NCI-H2196 (cell line): Measurements from ENCODE around the gene SLC25A52.
"Not testable (repeated sequence)": the region's sequence is repeated elsewhere in the genome, so short reads cannot be mapped to it uniquely, and the experiment has no call there.

Experiments used
- DNase-seq: peaks from one replicate; lab custom pipeline; 2025; ENCODE audit not compliant: unreplicated experiment; lab: John Stamatoyannopoulos, UW

The SLC25A52 gene, protein sequence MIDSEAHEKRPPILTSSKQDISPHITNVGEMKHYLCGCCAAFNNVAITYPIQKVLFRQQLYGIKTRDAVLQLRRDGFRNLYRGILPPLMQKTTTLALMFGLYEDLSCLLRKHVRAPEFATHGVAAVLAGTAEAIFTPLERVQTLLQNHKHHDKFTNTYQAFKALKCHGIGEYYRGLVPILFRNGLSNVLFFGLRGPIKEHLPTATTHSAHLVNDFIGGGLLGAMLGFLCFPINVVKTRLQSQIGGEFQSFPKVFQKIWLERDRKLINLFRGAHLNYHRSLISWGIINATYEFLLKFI

DNA sequence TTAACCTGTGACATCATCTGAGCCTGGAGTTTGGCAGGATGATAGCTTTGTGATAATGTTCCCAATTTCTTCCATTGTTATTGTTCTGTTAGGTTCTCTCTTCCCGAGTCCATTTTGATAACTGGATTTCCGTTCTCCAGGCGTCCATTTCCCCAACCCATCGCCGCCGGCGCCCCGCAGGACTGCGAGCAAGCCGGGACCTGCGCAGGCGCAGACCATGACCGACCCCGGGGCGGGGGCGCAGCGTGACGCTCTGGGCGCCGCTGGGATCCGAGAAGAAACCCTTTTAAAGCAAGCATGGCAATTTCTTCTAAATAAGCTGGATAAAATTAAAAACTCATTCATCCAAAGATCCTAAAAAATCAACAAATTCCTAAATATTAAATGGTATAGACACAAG, at the start of gene SLC25A52:
TSS of gene SLC25A52 (minus strand) at position 186 of the 400 bp plus-strand sequence. CDS start 219 bp downstream, outside the sequence.
- no peak for DNase-seq

DNA sequence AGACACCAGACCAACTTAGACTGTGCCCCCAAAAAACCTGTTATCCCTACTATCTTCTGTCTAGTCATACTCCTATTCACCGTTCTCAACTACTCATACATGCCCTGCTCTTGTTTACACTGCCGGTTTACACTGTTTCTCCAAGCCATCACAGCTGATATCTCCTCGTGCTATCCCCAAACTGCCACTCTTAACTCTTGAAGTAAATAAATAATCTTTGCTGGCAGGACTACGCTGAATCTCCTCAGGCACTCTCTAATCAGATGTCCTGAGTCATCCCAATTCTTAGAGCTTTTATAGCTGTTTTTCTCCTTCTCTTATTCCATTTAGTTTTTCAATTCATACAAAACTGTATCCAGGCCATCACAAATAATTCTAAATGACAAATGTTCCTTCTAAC, 48.4 kb upstream of the SLC25A52 start:
- DNase-seq, result not testable (repeated sequence)

DNA sequence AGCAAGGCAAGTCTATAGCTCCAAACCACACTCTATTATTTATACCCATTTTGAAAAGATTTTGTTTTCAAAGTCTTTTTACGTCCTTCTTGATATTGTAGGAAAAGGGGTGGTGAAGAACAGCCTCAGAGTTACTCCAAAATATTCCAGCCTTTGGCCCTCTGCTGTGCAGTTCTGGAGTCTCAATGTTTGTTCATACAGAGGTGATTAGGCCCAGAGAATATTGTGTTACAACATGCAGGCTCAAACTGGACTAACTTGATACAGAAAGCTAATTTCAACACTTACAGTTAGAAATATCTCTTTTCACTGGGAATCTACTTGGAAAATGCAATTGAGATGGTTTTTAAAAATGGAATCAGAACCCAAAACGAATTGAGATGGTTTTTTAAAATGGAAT, 40.4 kb upstream of the SLC25A52 start:
- no peak for DNase-seq

DNA sequence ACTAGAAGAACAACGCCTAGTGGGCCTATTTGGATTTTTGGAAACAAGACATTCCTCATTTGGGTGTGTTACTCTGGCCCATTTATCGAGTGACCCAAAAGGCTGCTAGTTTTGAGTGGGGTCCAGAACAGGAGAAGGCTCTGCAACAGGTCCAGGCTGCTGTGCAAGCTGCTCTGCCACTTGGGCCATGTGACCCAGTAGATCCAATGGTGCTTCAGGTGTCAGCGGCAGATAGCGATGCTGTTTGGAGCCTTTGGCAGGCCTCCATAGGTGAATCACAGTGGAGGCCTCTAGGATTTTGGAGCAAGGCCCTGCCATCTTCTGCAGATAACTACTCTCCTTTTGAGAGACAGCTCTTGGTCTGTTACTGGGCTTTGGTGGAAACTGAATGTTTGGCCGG, 38.6 kb upstream of the SLC25A52 start:
- DNase-seq, result not testable (repeated sequence)

DNA sequence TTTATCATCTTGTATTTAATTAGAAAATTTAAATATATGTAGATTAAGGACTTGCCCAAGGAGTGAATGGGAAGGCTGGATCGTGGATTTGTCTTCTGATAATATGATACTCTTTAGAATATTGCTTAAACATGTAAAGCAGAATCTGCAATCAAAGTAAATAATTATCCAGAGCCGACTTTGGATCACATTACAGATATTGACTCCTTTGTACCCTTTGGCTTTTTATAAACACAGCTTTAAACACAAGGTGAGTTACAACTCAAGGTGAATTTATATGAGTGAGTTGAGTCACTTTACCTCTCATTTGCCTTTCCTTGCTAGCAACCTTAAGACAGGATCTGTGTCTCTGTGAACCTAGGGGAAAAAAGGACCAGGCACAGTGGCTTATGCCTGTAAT, 37.7 kb upstream of the SLC25A52 start:
- no peak for DNase-seq

DNA sequence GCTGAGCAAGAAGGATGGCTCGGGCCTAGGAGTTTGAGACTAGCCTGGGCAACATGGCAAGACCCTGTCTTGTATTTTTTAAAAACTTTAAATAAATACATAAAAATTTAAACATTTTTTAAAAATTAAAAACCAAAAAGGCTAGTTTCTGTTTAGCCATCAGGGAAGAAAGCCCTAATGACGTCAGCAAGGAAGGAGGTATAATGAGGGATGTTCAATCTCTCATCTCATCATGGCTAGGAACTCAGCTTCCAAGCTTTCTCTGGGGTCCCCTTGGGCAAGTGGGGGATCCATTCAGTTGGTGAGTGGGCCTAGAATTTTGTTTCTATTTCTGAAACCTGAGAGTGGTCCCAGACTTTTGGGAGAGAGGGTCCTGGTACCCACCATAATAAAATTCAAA, 35.1 kb upstream of the SLC25A52 start:
- DNase-seq, result no peak

DNA sequence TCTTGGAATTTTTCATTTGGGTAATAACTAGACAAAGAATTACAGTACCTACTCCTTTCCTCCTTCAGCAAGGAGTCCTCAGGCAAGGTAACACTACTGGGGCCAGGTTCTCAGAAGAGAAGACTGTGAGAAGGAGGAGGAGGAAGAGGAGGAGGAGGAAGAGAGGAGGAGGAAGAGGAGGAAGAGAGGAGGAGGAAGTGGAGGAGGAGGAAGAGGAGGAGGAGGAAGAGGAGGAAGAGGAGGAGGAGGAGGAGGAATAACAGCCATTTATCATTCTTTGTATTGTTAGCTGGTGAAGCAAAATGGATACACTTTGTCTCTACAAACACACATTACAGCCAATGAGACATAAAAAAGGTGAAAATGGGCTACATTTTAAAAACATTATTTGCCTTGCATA, 32.9 kb upstream of the SLC25A52 start:
- DNase-seq, result no peak

DNA sequence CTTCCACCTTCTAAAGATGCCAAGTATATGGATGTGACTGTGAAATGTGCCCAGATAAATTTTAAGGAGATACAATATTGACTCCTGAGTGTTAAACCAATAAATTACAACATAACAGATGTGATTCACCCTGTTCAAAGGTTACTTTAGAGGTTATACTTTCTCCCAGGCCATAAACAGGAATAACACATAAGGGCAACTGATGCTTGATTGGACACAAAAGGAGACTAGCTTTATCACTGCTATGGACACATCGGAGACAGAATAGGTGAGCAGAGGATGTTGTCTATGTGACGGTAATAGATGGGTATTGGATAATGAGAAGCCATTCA, 31.9 kb upstream of the SLC25A52 start:
- DNase-seq, result no peak

DNA sequence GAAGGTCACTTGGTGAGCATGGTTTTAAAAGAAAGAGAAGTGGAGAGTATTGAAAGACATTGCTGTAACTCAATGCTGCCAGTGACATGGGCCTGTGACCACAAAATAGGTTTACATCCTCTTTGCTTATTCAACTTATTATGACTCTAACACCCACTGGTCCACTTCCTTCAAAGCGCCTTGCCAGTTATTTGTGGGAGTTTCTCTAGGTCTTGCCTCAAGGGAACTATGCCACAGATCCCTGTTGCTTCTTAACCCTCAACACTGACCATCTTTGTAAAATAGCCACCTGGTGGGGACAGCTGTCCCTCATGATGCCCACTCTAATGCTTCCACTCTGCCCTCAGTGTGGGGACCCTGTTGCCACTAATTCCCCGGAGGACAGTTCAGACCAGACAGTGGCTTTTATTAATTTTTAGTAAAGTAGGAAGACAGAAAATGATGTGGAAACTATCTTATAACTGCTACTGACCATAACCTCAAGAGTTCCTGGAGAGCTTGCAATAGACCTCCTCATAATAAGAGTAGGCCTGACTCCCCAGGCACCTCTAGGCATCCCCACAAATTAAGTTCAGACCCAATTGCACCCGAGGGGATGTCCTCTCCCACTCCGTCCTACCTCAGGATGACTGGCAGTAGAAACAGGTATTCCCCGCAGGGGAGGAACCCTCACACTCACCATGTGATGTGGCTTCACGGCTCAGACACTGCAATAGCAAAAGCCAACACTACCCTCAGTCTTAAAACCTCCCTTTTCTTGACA, 31.3 kb upstream of the SLC25A52 start:
- DNase-seq, result no peak

DNA sequence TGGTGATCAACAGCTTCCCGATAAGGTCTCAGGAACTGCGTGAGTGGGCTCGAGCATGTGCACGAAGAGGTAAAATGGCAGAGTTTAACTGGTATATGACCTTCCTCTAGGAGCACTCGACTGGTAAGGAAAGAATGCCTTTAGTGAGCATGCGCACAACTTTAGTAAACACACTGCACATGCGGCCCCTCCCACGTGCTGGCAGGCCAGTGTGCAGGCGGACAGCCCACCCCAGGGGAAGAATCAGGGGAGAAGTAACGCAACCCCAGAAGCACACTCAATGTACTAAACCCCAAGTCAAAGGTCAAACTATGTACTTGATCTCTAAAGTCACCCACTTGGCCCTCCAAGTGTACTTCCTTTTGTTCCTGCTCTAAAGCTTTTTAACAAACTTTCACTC, 28.7 kb upstream of the SLC25A52 start:
- no peak for DNase-seq

DNA sequence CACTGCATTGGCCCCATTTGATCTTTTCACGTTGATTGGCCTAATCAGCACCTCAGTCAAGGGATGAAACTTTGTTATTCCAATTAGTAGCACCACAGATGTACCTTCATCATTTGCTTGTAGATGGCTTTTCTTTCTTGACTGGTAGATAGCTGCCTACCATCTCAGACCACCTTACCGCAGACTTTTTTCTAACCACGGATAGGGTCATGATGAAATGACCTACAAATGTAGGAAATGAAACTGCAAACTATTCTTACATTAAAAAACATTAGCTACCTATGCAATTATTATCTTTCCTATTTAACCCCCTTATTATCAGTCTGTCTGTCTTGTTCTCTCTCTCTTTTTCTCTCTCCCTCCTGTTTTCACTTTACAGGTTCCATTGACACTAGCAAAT, 22.4 kb upstream of the SLC25A52 start:
- no peak for DNase-seq

DNA sequence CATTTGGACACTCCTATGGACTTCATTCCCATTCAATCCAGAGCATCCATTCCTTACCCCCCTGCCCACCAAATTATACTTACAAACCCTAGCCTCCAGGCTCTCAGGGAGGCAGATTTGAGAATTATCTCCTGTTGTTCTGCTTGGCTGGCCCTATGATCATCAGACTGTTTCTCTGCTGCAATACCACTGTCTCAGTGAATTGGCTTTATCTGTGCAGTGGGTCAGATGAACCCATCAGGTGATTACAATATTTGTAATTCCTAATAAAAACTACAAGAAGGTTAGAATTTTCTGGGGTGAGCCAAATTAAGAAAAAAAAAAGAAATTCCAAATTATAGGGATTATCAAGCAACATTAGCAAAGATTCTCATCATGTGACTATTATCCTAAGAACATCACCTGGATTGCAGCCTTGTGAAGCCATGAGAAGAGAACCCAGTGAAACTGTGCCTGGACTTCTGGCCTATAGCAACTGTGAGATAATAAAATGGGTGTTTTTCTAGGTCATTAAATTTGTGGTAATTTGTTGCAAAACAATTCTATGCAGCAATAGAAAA, 17.8 kb upstream of the SLC25A52 start:
- no peak for DNase-seq

DNA sequence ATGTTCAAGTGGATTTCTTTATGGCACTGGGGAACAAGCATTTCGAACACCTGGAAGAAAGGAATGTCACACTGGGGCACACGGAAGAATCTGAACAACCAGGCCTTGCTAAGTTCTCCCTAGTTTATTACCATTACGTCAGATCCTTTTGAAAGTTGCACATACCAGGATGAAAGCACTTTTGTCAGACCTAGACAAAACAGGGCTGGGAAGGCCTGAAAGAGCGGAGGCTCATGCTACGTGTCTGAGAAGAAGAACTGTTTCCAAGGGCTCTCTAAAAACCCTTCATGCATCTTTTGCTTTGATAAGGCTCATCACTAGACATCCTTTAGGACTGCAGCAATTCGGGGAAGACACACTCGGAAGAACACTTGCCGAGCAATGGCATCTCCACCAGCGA, 15.4 kb upstream of the SLC25A52 start:
- no peak for DNase-seq

DNA sequence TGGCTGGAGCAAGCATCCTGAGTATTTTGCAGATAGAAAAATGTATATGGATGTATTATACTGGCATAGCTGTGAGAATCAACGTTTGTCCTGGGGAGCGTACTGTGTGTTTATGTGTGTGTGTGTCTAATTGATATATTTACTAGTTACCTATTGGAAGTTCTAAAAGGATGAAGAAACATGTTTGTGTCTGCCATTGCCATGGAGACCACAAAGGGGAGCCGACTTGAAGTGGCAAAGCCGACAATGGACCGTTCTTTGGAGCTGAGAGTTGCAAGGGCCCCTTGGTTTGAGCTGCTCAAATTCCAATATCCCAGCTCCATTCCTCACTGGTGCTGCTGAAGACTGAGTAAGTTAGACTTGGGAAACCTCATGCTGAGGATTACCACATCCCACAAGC, 14.3 kb upstream of the SLC25A52 start:
- DNase-seq, result no peak

DNA sequence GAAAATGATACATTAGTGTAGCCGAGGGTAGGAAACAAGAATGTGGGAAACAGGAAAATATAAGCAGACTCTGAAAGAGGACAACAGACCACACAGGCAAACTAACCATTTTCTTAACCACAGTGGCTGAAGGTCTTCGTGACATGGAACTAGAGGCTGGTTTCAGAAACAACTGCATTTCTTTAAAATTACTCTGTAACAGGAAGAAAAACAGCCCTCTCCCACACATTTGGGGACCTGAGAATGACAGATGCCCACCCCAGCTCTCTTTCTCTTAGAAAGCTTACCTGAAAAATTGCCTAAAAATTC, 13.8 kb upstream of the SLC25A52 start:
- DNase-seq, result no peak

DNA sequence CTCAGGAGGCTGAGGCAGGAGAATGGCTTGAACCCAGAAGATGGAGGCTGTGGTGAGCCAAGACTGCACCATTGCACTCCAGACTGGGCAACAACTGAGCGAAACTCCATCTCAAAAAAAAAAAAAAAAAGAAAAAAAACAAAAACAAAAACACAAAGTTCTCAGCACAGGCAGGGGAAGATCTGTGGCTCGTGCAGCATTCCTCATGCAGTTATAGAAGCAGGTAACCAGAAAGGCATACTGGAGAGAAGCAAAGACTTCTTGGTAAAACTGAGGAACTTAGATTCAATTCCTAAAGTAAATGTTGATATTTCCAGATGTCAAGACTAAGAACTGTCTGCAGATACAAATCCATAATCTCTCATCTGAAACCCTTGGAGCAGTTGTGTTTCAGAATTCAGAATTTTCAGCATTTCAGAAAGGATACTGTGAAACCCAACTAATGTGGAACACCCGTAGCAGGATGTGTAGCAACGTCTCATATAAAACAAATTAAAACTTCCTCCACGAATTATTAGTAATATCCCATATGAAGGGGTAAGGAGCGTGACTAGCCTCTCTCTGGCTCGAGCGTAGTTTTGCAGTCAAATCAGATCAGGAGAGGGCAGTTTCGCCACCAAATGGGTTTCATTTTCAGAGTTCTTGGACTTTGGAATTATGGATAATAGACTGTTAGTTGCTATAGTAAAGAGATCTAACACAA, 13.2 kb upstream of the SLC25A52 start:
- DNase-seq, result no peak

DNA sequence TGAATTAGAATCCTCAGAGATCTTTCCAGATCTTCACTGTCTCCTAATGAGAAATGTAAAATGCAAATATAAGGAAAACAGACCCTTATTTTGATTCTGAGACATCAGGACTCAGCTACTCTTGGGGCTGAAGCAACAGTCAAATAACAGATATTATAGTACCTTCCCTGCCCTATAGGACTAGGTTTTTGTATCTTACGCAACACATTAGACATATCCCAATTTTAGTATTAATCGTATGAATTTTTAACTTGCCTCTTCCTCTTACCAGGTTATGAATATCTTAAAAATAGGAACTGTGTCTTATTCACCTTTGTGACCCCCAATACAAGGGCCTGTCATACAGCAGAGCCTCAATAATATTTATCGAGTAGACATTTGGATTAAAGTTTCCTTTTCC, 12.0 kb upstream of the SLC25A52 start:
- no peak for DNase-seq

DNA sequence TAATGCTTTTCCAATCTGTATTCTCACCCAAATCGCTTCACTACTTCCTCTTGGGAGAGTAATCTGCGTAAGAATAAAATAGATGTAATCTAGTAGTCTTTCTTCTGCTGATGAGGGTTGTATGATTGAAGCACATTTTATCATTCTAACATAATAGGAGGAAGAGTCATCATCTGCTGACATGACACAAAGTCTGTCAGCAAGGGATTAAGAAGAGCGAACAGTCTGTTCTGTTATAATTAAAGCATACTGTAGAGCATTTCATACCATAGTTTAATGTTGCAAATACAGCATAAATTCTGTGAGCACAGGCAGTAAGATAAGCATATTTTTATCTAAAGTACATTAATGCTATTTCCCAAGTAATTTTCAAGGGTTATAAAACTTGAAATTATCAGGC, 10.4 kb downstream of the SLC25A52 start:
- DNase-seq, result no peak

DNA sequence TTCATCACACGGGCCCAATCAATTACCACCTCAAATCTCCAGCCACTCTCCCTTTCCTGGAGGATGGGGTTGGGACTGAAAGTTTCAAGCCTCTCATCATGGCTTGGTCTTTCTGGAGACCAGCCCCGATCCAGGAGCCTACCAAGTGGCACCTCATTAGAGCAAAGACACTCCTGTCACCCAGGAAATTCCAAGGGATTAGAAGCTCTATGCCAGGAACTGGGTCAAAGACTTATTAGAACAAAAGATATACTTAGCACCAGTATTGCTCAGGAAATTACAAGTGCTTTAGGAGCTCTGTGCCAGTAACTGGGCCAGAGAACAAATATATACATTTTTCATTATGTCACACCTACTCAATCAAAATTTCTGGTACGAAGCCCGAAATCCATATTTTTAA, 14.3 kb downstream of the SLC25A52 start:
- no peak for DNase-seq

DNA sequence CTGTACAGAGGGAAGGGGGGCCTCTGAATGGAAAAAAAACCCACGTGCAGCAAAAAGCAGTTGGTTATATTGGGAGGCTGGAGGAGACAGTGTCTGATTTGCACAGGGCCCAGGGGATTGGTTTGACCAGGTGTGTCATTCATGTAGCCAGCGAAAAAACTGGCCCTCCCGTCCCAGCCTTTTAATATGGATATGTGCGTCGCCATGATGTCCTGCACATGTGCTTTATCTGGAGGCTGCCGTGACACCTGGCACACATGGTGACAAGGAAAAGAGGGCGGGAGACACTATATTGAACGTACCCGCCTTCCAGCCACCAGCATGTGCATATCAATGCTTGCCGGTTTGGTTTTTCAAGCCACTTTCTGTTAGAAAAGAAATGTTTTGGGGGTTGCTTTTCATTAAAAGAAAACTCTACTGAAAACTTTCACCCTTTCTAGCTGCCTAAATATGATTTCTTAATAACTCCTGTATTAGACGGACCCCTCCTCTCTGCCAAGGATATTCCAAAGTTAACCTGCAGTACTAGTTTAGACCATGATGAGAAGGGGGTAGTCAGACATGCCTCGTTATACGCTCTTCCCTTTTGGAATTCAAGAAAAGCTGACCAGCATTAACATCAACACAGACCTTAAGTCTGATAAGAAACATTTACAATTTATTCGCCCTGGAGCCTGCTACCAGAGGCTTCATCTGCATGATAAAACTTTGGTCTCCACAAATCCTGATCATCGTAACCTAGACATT, 16.2 kb downstream of the SLC25A52 start:
- DNase-seq, result no peak

DNA sequence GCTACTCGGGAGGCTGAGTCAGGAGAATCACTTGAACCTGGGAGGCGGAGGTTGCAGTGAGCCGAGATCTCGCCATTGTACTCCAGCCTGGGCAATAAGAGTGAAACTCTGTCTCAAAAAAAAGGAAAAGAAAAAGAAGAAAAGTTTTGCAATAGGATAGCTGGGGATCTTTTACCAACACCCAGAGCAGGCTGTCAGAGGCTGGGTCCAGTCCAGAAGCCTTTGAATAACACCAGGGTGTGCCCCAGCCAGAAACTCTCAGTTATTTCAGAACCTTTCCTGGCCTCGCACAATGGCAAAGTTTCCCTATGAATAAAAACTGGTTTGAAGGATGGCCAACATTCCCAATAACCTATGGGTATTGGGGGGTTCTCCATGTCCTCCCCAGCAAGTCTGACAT, 17.1 kb downstream of the SLC25A52 start:
- DNase-seq, result not testable (repeated sequence)
